Activated naive CD4-positive, alpha-beta T cell treated with anti-CD3 and anti-CD28 coated beads, Interleukin-2, amount 10 ng/mL, durations not matched to agents 7 days and 5 days (primary cell): ENCODE results near the gene MUC15.

ENCODE experiments used
- CTCF ChIA-PET: fragments of 350-600 bp; sonication (Branson Sonifier 250); formaldehyde crosslinking; loops from one replicate; lab custom pipeline; 2021; ENCODE audit warnings: antibody characterized with exemption; lab: Charles Lee
- DNase-seq: peaks from one replicate; pipeline ENCODE4 v3.0.0-alpha.2; 2020
- H3K27ac Mint-ChIP-seq: one replicate; pipeline ENCODE4 v1.8.0; 2021; ENCODE audit warnings: mild to moderate bottlenecking, moderate library complexity, mixed read lengths
- H3K27me3 Mint-ChIP-seq: one replicate; pipeline ENCODE4 v1.8.0; 2021; ENCODE audit warnings: mild to moderate bottlenecking, mixed read lengths
- H3K36me3 Mint-ChIP-seq: one replicate; pipeline ENCODE4 v1.8.0; 2021; ENCODE audit warnings: mixed read lengths
- H3K4me1 Mint-ChIP-seq: one replicate; pipeline ENCODE4 v1.8.0; 2021; ENCODE audit warnings: mixed read lengths
- H3K4me3 Mint-ChIP-seq: one replicate; pipeline ENCODE4 v1.8.0; 2021; ENCODE audit warnings: mild to moderate bottlenecking, moderate library complexity, mixed read lengths
- H3K9me3 Mint-ChIP-seq: one replicate; pipeline ENCODE4 v1.8.0; 2021; ENCODE audit warnings: mixed read lengths

Gene MUC15

DNA sequence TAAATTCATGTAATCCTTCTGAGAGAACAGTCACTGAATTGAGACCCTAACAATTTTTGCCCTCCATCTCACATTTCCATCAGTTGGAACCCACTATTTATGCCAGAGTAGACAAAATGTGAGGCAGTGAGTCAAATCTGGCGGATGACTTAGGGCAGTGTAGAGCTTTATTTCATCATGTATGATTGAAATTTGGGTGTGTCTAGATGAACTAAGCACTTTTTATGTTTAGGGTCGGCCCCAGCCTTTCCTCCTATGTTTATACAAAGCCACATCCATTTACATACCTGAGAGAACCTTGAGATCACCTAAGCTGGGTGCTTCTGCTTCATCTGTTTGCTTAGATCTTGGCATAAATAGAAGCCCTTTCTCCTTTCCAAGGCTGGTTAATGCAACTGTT is 15.0 kb upstream of the MUC15 start:
- Mint-ChIP-seq H3K4me1 (no peaks in the 10 kb centered on the region), H3K9me3 (peaks cover 20% of the 10 kb centered on the region), H3K27me3 (no peaks in the 10 kb centered on the region), H3K36me3 (no peaks in the 10 kb centered on the region), H3K27ac (no peak overlapping the region), H3K4me3 (no peak overlapping the region)
- CTCF ChIA-PET: no interaction called here
- no peak for DNase-seq

DNA sequence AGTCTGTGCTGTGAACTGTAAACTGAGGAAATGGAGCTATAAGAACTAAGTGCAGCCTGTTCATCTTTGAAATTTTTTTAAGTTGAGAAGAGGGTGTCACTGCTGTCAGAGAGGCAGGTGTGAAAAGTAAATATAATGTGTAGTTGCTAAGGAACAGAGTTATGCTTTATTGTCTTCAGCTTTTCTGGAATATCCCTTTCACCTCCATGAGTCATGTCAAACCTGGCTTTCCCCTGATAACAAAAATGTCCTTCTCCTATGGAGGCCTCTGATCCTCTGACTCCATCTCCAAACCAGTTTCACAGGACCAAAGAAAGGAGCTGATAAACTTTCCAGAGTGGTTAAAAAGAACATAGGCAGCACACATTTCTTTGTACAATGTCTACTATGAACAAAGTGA is 12.8 kb upstream of the MUC15 start:
- no peak overlapping the region for H3K4me3 Mint-ChIP-seq

DNA sequence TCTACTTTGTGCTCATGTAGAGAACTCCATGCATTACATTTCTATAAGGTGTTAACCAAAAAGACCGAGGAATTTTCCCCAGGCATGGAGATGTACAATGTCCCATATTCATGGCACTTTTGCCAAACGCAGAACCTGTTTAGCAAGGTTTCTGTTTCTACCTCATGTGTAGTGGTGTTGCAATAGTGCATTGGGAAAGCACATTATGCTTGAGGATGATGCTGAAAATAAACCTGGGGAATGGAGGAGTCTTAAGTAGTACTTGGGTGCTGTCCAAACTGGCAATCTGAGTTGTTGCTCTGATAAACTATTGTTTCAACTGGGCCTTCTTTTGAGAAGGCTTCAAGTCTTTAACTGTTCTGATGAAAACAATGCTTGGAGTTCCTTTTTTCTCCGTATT is 11.5 kb upstream of the MUC15 start:
- Mint-ChIP-seq H3K27me3 (no peaks in the 10 kb centered on the region), H3K4me1 (no peaks in the 10 kb centered on the region), H3K9me3 (peaks cover 14% of the 10 kb centered on the region), H3K36me3 (no peaks in the 10 kb centered on the region), H3K27ac (no peak overlapping the region), H3K4me3 (no peak overlapping the region)
- CTCF ChIA-PET: no interaction called here
- no peak for DNase-seq

More for the DNA sequence above, 12.8 kb upstream of the MUC15 start:
- Mint-ChIP-seq H3K4me1 (no peaks in the 10 kb centered on the region), H3K27ac (no peak overlapping the region), H3K36me3 (no peaks in the 10 kb centered on the region), H3K27me3 (no peaks in the 10 kb centered on the region), H3K9me3 (peaks cover 14% of the 10 kb centered on the region)
- CTCF ChIA-PET: no interaction called here
- no peak for DNase-seq

DNA sequence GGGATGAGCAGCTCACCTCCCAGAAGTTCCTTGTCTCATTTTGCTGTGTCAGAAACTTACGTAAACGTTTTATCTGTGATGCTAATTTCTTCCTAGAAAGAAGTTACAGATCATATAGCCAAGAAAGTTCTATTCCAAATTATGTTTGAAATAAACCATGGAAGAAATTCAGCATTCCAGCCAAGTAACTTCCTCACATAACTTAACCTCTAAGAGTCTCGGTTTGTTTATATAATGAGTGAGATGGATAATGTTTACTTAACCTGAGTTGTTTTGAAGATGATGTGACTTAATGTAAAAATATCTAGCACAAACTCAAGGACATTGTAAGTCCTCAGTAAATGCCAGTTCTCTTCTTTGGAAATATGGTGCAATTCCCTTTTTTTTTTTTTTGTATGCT is 8.9 kb upstream of the MUC15 start:
- Mint-ChIP-seq H3K9me3 (peaks cover 7% of the 10 kb centered on the region), H3K4me3 (no peak overlapping the region), H3K27ac (no peak overlapping the region), H3K27me3 (no peaks in the 10 kb centered on the region), H3K4me1 (no peaks in the 10 kb centered on the region), H3K36me3 (no peaks in the 10 kb centered on the region)
- no peak for DNase-seq
- CTCF ChIA-PET: no interaction called here

DNA sequence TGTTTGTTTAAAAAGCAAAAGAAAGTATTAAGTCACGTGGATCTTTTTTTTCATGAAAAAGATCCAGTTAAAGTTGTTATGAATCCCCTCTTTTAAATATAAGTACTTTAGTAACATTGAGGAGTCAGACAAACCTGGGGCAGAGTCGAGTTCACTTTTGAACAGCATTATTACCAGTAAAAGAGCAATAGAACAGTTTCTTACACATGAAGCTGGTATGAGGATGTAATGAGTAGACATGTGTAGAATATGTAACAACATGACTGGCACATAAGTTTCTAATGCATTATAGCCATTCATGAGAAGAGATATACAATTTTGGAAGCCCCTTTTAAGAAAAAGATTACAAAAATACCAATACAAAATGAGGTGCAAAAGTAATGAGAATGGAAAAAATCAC is 7.6 kb upstream of the MUC15 start:
- Mint-ChIP-seq H3K9me3 (peaks cover 5% of the 10 kb centered on the region), H3K36me3 (no peaks in the 10 kb centered on the region), H3K27ac (no peak overlapping the region), H3K4me1 (no peaks in the 10 kb centered on the region), H3K27me3 (no peaks in the 10 kb centered on the region), H3K4me3 (no peak overlapping the region)
- DNase-seq: no peak
- CTCF ChIA-PET: no interaction called here

DNA sequence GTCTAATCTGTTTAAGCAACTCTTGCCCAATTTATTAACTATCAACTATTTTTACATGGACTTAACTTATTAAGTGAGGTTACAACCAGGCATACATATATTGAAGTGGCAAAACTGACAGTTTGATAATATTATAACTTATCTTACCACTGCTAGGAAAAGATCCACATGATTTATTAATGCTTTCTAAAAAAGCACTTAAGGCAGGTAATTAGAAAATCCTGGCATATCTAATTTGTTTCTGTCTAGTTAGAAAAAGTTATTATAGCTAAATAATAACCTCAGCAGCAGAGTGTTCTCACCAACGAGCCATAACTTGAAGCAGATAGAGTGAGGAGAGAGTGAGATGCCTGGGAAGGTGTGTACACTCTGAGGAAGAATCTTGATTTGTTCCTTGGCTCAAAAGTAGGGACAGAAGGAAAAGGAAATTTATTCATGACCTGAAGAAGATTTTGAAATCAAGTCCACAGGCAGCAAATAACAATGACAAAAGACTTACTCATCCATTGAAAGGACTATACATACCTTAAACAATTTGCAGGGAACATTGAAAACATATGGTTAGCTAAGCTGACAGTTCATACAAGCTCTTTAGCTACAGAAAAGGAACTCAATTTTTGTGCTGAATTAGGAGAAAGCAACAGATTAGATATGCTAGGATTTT is 7.1 kb upstream of the MUC15 start:
- Mint-ChIP-seq H3K36me3 (no peaks in the 10 kb centered on the region), H3K9me3 (peaks cover 5% of the 10 kb centered on the region), H3K27me3 (no peaks in the 10 kb centered on the region), H3K4me1 (no peaks in the 10 kb centered on the region), H3K27ac (no peak overlapping the region), H3K4me3 (no peak overlapping the region)
- DNase-seq: no peak
- CTCF ChIA-PET: no interaction called here

DNA sequence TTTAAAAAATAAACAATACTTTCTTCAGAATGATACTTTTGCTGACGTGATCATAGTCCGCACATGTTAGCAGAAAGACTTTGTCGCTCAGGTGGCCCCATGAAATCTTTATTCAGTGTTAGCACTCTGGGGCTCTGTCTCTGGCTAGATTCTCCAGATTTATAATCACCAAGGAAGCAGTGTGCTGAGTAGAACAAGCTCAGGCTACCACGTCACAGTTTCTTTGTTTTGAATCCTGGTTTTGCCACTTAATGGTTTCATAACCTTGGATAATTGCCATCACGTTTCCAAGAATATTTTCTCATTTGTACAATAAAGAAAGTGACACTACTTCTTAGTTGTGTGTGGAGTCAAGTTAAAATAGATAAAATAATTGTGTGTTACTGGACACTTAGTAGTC is 3.9 kb upstream of the MUC15 start:
- no peak for DNase-seq
- Mint-ChIP-seq H3K27me3 (no peaks in the 10 kb centered on the region), H3K27ac (no peak overlapping the region), H3K4me1 (no peaks in the 10 kb centered on the region), H3K36me3 (no peaks in the 10 kb centered on the region), H3K9me3 (peaks cover 4% of the 10 kb centered on the region), H3K4me3 (no peak overlapping the region)
- CTCF ChIA-PET: no interaction called here

DNA sequence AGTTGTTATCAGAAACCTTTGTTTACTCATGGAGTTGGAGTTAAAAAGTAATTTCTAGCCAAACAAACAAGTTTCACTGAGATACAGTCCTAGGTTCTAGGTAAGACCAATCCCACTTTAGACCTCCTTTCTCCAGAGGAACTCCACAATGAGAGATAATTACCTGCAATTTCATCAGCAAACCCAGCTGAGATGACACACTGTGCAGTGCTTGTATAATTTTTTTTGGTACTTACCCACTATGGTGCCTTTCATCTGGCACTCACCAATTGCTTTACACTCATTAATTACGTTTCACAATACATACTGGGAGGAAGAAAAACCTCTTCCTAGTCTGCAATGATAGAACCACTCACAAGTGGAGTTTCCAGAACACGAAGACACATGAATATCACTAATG is 1.8 kb upstream of the MUC15 start:
- H3K4me3 Mint-ChIP-seq: no peak overlapping the region
- no peaks in the 10 kb centered on the region for H3K4me1 Mint-ChIP-seq
- H3K27ac Mint-ChIP-seq: no peak overlapping the region
- no peak for DNase-seq
- CTCF ChIA-PET: no interaction called here
- no peaks in the 10 kb centered on the region for H3K36me3 Mint-ChIP-seq
- no peaks in the 10 kb centered on the region for H3K27me3 Mint-ChIP-seq
- H3K9me3 Mint-ChIP-seq: peaks cover 2% of the 10 kb centered on the region

DNA sequence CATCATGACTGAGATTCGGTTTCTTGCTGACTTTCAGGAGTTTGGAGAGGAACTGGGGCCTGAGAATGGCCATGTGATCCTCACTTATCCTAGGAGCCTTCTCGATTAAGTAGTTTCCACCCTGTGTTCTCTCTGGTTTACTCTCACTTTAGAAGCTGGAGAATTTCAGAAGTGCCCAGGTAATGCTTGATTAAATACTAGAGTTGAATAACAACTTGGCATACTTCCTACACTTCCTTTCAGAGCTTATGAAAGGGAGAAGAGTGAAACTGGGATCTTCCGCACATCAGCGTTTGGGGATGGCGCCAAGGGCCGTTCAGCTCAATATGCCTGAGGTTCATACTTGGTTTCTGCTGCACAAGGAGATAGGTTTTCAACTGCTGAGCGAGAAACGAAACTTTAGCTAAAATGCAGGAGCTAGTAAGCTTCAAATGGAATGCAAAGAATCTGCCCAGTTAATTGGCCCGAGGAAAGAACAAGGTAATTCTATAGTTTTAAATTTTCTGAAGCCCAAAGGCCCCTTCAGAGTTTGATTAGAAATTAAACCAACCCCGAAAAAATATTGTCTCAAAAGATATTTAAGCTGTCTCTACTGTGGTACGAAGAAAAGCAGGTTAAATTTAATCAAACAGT is 823 bp upstream of the MUC15 start:
- no peak overlapping the region for H3K27ac Mint-ChIP-seq
- CTCF ChIA-PET: no interaction called here
- no peak for DNase-seq
- no peaks in the 10 kb centered on the region for H3K27me3 Mint-ChIP-seq
- peaks cover 2% of the 10 kb centered on the region for H3K9me3 Mint-ChIP-seq
- H3K4me3 Mint-ChIP-seq: no peak overlapping the region
- no peaks in the 10 kb centered on the region for H3K4me1 Mint-ChIP-seq
- H3K36me3 Mint-ChIP-seq: no peaks in the 10 kb centered on the region

DNA sequence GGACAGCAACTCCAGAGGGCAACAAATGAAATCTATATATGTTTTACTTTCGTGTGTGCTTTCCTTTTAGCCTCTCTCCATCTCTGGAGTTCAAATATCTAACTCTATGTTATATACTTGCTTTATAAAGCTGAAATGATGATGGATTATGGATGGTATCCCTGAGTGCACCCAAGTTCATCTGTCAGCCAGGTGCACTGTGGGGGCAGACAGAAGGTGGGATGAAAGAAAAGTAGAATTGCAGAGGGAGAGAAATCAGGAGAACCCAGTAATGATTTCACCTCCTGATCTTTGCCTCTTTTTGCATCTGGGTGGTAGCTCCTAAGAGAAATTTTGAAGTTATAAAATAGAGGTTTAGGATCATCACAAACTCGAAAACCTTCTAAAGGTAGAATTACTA is 2.4 kb downstream of the MUC15 start:
- H3K27ac Mint-ChIP-seq: no peak overlapping the region
- no peaks in the 10 kb centered on the region for H3K36me3 Mint-ChIP-seq
- no peaks in the 10 kb centered on the region for H3K27me3 Mint-ChIP-seq
- no peaks in the 10 kb centered on the region for H3K4me1 Mint-ChIP-seq
- H3K4me3 Mint-ChIP-seq: no peak overlapping the region
- DNase-seq: no peak
- H3K9me3 Mint-ChIP-seq: peaks cover 3% of the 10 kb centered on the region
- CTCF ChIA-PET: no interaction called here

DNA sequence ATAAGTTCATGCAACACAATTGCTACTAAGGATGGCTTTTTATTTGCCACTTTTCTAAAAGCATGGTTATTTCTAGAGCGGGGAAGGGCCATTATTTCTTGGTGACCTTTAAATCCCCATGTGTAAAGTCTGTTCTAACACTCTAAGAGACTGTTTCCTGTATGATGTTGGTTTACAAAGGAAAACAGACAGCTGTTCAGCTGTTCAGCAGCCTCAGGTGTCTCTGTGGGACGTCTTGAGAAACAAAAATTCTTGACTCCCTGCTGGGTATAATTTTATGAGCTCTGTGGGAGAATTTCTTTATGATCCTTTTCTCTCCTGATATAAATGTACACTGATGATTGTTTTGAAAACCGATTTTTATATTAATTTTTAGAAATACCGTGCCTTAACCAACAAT is 13.9 kb downstream of the MUC15 start:
- Mint-ChIP-seq H3K27ac (no peak overlapping the region), H3K36me3 (no peaks in the 10 kb centered on the region), H3K27me3 (no peaks in the 10 kb centered on the region), H3K4me3 (no peak overlapping the region), H3K4me1 (no peaks in the 10 kb centered on the region), H3K9me3 (peaks cover 3% of the 10 kb centered on the region)
- DNase-seq: no peak
- CTCF ChIA-PET: no interaction called here

DNA sequence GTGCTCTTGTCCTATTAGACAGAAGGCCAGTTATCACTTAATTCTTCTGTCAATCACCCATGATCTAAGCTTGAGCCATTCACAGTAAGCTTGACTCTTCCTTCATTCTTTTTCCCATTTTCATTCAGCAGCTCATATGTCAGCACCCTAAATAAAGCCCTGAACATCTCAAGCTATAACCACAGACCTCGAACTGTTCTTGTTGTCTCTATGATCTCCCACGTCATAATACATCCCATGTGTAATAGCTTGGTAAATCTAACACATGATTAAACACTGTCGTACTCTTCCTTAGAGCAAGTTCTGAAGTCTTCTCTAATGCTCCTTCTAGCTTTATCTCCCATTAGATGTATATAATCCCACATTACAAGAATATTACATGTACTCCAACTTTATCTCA is 14.4 kb downstream of the MUC15 start:
- CTCF ChIA-PET: no interaction called here
- DNase-seq: no peak
- Mint-ChIP-seq H3K36me3 (no peaks in the 10 kb centered on the region), H3K4me3 (no peak overlapping the region), H3K27ac (no peak overlapping the region), H3K4me1 (no peaks in the 10 kb centered on the region), H3K9me3 (peaks cover 3% of the 10 kb centered on the region), H3K27me3 (no peaks in the 10 kb centered on the region)

DNA sequence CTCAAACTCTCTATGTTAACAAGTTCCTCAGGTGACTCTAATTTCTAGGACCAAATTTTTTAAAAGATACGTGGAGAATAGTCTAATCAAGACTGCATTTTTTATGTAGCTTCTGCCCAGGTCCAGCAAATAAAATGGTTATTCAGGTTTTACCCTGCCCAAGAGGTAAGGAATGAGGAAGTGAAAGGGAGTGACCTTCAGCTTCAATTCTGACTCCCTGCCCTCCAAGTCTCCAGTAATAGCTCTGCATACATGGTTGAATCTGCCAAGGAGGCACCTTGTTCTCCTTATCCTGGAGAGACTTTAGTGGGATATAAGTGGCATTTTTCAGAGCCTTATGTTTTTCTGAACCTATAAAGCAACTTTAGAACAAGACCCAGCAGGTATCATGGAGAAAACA is 15.5 kb downstream of the MUC15 start:
- Mint-ChIP-seq H3K36me3 (no peaks in the 10 kb centered on the region), H3K27me3 (no peaks in the 10 kb centered on the region), H3K4me1 (no peaks in the 10 kb centered on the region), H3K27ac (no peak overlapping the region), H3K9me3 (peaks cover 3% of the 10 kb centered on the region), H3K4me3 (no peak overlapping the region)
- CTCF ChIA-PET: no interaction called here
- no peak for DNase-seq

DNA sequence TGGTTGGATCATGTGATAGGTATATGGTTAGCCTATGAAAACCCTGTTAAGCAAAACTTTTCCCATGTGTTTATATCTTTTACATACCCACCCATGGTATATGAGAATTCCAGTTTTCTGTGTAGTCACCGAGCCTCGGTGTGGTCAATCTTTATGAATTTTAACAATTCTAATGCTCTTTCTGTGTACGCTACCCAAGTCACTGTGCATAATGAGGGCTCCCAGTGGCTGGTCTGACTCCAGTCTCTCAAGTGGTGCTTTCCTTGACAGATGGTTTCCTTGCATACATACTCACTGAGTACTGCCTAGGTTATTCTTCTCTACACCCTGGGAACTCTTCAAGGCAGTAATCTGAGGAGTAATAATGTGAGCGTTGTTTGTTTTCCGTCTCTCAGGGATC is 17.6 kb downstream of the MUC15 start:
- Mint-ChIP-seq H3K9me3 (peaks cover 3% of the 10 kb centered on the region), H3K27ac (no peak overlapping the region), H3K4me1 (no peaks in the 10 kb centered on the region), H3K27me3 (no peaks in the 10 kb centered on the region), H3K36me3 (no peaks in the 10 kb centered on the region), H3K4me3 (no peak overlapping the region)
- no peak for DNase-seq
- CTCF ChIA-PET: no interaction called here

DNA sequence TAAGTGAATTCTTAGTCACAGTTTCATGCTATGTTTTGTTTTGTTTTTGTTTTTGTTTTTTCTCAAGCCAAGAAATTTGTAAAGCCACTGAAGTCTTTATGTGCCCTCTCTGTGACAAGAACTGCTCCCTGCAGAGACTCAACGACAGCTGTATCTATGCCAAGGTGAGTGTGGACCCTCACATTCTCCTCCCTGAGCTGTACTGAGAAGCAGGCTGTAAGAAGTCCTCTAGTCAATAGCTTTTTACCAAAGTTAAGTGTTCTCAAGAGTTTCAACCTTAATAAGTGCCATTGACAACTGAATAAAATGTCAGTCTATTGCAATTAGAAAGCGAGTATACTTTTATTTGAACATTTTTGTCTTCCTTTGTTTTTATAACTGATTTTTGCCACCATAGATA is 18.9 kb downstream of the MUC15 start:
- H3K27ac Mint-ChIP-seq: no peak overlapping the region
- H3K9me3 Mint-ChIP-seq: peaks cover 3% of the 10 kb centered on the region
- H3K36me3 Mint-ChIP-seq: no peaks in the 10 kb centered on the region
- no peak overlapping the region for H3K4me3 Mint-ChIP-seq
- H3K27me3 Mint-ChIP-seq: no peaks in the 10 kb centered on the region
- no peaks in the 10 kb centered on the region for H3K4me1 Mint-ChIP-seq
- DNase-seq: no peak
- CTCF ChIA-PET: no interaction called here
